ENCODE results near the gene MGP.

DNA sequence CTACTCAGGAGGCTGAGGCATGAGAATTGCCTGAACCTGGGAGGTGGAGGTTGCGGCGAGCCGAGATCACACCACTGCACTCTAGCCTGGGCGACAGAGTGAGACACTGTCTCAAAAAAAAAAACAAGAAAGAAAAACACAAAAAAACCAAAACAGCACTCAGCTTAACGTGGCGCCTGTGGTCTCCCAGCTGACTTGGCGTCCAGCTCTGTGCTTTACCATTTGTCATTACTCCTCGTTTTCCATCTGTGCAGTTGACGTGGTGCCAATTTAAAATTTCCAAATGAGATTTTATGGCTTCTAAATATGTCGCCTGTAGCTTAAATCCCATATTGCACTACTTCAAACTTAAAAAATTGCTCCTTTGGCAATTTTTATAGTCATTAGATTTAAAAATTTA is 2.0 kb downstream of the MGP start:
- TF ChIP-seq, protein P1, sequence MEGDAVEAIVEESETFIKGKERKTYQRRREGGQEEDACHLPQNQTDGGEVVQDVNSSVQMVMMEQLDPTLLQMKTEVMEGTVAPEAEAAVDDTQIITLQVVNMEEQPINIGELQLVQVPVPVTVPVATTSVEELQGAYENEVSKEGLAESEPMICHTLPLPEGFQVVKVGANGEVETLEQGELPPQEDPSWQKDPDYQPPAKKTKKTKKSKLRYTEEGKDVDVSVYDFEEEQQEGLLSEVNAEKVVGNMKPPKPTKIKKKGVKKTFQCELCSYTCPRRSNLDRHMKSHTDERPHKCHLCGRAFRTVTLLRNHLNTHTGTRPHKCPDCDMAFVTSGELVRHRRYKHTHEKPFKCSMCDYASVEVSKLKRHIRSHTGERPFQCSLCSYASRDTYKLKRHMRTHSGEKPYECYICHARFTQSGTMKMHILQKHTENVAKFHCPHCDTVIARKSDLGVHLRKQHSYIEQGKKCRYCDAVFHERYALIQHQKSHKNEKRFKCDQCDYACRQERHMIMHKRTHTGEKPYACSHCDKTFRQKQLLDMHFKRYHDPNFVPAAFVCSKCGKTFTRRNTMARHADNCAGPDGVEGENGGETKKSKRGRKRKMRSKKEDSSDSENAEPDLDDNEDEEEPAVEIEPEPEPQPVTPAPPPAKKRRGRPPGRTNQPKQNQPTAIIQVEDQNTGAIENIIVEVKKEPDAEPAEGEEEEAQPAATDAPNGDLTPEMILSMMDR (IDR thresholded peaks at IDR 0.05; ENCODE audit: control extremely low read depth in 1 of 3, insufficient read depth in 1 of 3, low read depth in 1 of 3, low read length in 3 of 3) = no peak
- TF ChIP-seq POLR2A (IDR thresholded peaks at IDR 0.05; ENCODE audit: control extremely low read depth in 1 of 2, low read depth in 2 of 2, low read length in 2 of 2) = no peak
- TF ChIP-seq POLR2AphosphoS5 (IDR thresholded peaks at IDR 0.05; ENCODE audit: low read depth, low read length) = no peak

Measured in H1 (cell line).